ENCODE results near the gene ANXA1. TPM values are rescaled to one million over a fixed set of nuclear protein-coding genes. Genes with fewer than 3 reads are reported as not detected.

Gene ANXA1
- total RNA-seq, 4 donors from 2014 or later: 236 to 442 (median 247) TPM

DNA sequence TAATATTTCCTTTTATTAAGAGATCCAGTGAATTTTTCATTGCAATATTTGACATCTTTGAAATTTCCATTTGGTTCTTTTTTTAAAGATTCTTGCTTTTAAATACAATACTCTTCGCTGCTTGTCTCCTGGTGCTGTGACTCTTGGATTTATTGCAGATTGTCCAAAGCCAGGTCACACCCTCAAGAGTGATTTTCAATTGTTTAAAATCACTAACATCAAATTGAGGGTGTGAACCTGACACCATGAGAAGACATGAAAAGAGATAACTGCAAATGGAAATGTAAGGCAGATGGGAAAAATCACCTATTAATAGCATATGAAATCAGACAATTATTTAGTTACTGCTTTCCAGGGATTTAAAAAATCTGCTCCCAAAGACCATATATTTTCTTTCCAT lies 42.6 kb downstream of the ANXA1 start:
- H3K4me1 ChIP-seq: no peaks in the 10 kb centered on the region
- H3K27ac ChIP-seq: no peak overlapping the region
- intact Hi-C loops (cut with DNase I): no loop called here

DNA sequence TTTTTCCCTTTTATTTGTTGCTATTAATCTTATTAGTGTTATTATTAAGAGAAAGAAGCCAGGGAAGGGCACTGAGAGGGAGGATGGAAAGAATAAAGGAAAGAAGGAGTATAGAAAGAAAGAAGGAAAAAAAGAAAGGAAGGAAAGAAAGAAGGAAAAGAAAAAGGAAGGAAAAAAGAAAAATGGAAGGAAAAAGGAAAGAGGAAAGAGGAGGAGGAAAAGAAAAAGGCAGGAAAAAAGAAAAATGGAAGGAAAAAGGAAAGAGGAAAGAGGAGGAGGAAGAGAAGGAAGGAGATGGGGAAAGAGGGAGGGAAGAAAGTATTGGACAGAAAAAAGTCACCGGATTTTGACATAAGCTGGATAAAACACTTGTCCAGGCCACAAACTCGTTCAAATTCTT lies 47.8 kb downstream of the ANXA1 start:
- DNase-seq: no peak
- H3K36me3 ChIP-seq: no peaks in the 10 kb centered on the region
- no peak overlapping the region for H3K4me3 ChIP-seq (replicated peaks in 1 of 3)
- no peaks in the 10 kb centered on the region for H3K9me3 ChIP-seq
- intact Hi-C loops (cut with DNase I): no loop called here
- no peaks in the 10 kb centered on the region for H3K27me3 ChIP-seq
- H3K27ac ChIP-seq: no peak overlapping the region
- TF ChIP-seq, protein P1, sequence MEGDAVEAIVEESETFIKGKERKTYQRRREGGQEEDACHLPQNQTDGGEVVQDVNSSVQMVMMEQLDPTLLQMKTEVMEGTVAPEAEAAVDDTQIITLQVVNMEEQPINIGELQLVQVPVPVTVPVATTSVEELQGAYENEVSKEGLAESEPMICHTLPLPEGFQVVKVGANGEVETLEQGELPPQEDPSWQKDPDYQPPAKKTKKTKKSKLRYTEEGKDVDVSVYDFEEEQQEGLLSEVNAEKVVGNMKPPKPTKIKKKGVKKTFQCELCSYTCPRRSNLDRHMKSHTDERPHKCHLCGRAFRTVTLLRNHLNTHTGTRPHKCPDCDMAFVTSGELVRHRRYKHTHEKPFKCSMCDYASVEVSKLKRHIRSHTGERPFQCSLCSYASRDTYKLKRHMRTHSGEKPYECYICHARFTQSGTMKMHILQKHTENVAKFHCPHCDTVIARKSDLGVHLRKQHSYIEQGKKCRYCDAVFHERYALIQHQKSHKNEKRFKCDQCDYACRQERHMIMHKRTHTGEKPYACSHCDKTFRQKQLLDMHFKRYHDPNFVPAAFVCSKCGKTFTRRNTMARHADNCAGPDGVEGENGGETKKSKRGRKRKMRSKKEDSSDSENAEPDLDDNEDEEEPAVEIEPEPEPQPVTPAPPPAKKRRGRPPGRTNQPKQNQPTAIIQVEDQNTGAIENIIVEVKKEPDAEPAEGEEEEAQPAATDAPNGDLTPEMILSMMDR (IDR thresholded peaks at IDR 0.05): no peak
- no peak for TF ChIP-seq POLR2A (IDR thresholded peaks at IDR 0.05)
- H3K4me1 ChIP-seq: no peaks in the 10 kb centered on the region
- WGBS, 2 donors: 64 to 76% methylated on average over 2 of the region's 2 CpGs

More for the DNA sequence above, 42.6 kb downstream of the ANXA1 start:
- DNase-seq: no peak
- Histone ChIP-seq H3K9me3 (no peaks in the 10 kb centered on the region), H3K27me3 (no peaks in the 10 kb centered on the region), H3K4me3 (replicated peaks in 1 of 3) (no peak overlapping the region), H3K36me3 (no peaks in the 10 kb centered on the region)
- WGBS, 2 donors: 89 to 93% methylated on average over 1 of the region's 1 CpG
- TF ChIP-seq, protein P1 (IDR thresholded peaks at IDR 0.05): no peak
- TF ChIP-seq POLR2A (IDR thresholded peaks at IDR 0.05): no peak

DNA sequence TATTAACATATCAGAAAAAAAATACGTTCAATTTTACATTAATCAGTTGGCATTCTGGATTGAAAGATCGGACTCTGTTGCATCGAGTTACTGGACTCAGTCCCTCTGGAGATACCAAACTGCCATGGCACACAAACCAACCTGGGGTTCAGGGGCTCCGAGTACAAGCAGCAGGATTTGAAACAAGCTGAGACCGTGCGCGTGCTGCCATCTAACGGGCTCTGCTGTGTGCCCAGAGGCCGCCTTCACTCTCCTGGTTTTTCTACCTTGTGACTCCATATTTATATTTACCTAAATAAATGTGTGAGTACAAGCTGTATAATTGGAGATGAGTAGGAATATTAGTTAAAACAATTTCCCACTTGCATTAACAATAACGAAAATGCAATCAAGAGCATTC lies 48.2 kb downstream of the ANXA1 start:
- H3K27me3 ChIP-seq: no peaks in the 10 kb centered on the region
- no peak overlapping the region for H3K4me3 ChIP-seq (replicated peaks in 1 of 3)
- H3K27ac ChIP-seq: no peak overlapping the region
- TF ChIP-seq POLR2A (IDR thresholded peaks at IDR 0.05): no peak
- TF ChIP-seq, protein P1 (IDR thresholded peaks at IDR 0.05): no peak
- H3K36me3 ChIP-seq: no peaks in the 10 kb centered on the region
- intact Hi-C loops (cut with DNase I): no loop called here
- no peaks in the 10 kb centered on the region for H3K4me1 ChIP-seq
- 64 to 69% methylated on average over 10 of the region's 10 CpGs for WGBS, 2 donors
- no peaks in the 10 kb centered on the region for H3K9me3 ChIP-seq
- DNase-seq: no peak

DNA sequence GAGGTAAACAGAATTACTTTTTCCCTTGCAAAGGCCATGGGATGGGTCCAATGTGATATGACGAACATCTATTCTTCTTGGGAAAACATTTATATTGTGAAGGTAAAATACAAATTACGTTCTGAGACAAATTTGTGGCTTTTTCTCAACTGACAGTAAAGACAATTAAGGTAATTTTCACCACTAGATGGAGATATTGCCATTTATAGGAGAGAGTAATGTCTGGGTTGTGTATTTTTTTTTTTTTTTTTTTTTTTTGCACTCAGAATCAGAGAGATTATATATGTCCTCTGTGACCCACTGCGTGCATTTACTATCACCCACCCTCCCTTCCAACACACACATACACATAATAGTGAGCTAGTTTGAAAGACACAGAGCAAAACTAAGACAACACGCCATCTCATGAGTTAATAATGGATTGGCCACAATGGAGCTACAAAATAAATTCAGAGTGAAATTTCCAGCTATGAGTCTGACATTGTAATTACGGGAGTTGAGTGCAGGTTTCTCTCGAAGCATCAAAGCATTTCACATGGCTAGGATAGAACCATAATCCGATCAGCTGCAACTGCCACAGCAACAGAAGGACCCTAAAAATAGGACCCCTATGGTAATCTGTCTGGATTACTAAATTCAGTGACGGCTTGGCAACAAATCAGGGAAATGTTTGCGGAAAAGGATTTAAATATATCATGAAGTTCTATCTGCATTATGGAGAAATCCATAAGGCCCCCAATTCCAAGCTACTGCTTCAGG lies 49.2 kb downstream of the ANXA1 start:
- no peak overlapping the region for H3K4me3 ChIP-seq (replicated peaks in 1 of 3)
- no peak overlapping the region for H3K27ac ChIP-seq
- no peaks in the 10 kb centered on the region for H3K9me3 ChIP-seq
- H3K4me1 ChIP-seq: no peaks in the 10 kb centered on the region
- no peaks in the 10 kb centered on the region for H3K36me3 ChIP-seq
- intact Hi-C loops (cut with DNase I): no loop called here
- DNase-seq: no peak
- TF ChIP-seq, protein P1 (IDR thresholded peaks at IDR 0.05): peak in 4 of 6 experiments; percentile 25 to 55 (median 48)
- TF ChIP-seq POLR2A (IDR thresholded peaks at IDR 0.05): no peak
- 47 to 49% methylated on average over 9 of the region's 9 CpGs for WGBS, 2 donors
- H3K27me3 ChIP-seq: no peaks in the 10 kb centered on the region

DNA sequence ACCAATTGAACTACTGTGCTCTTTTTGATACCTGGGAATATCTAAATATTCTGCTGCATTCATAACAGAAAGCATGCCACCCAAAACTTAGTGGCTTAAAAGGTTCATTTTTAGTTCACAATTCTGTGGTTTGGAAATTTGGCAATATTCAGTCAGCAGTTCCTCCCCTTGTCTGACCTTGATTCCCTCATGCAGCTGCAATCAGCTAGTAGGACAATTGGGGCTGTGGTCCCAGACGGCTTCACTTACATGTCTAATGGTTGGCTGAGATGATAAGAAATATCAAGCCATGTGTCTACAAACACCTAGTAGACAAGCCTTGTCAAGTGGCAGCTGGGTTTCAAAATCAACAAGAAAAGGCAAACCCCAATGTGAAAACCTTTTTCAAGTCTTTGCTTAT lies 51.3 kb downstream of the ANXA1 start:
- DNase-seq: no peak
- intact Hi-C loops (cut with DNase I): no loop called here
- H3K4me3 ChIP-seq (replicated peaks in 1 of 3): no peak overlapping the region
- no peaks in the 10 kb centered on the region for H3K36me3 ChIP-seq
- H3K27me3 ChIP-seq: no peaks in the 10 kb centered on the region
- H3K27ac ChIP-seq: no peak overlapping the region
- TF ChIP-seq, protein P1 (IDR thresholded peaks at IDR 0.05): no peak
- TF ChIP-seq POLR2A (IDR thresholded peaks at IDR 0.05): no peak
- WGBS, 2 donors: 0% methylated on average over 1 of the region's 1 CpG
- H3K4me1 ChIP-seq: no peaks in the 10 kb centered on the region
- H3K9me3 ChIP-seq: no peaks in the 10 kb centered on the region
